Type B pancreatic cell (in vitro differentiated cells): ENCODE results near the gene DCLK2. TPM values are rescaled to one million over a fixed set of nuclear protein-coding genes. Genes with fewer than 3 reads are reported as not detected.

Source experiments
- DNase-seq: peaks from one replicate; pipeline ENCODE4 v3.0.0; 2021; ENCODE audit warnings: mixed read lengths; ENCODE audit not compliant: unreplicated experiment; ENCODE audit errors: extremely low spot score
- H3K27ac Mint-ChIP-seq: 2 replicates; pipeline ENCODE4 v1.8.0; 2021; ENCODE audit warnings: mild to moderate bottlenecking, mixed read lengths
- H3K27me3 Mint-ChIP-seq: 2 replicates; pipeline ENCODE4 v1.8.0; 2021; ENCODE audit warnings: mixed read lengths
- H3K36me3 Mint-ChIP-seq: 2 replicates; pipeline ENCODE4 v1.8.0; 2021; ENCODE audit warnings: mixed read lengths
- H3K4me1 Mint-ChIP-seq: one replicate; pipeline ENCODE4 v1.8.0; 2021; ENCODE audit warnings: mixed read lengths; ENCODE audit not compliant: unreplicated experiment
- H3K4me3 Mint-ChIP-seq: 2 replicates; pipeline ENCODE4 v1.8.0; 2021; ENCODE audit warnings: mild to moderate bottlenecking, mixed read lengths
- H3K9me3 Mint-ChIP-seq: 2 replicates; pipeline ENCODE4 v1.8.0; 2021; ENCODE audit warnings: mixed read lengths
- total RNA-seq: library from RNA; stranded (reverse); gene quantifications from 2 replicates; pipeline ENCODE4 v1.2.1, GENCODE V29; 2021; ENCODE audit warnings: low replicate concordance
- TF ChIP-seq, protein P1 (sequence below): fragments of 200-600 bp; sonication (generic); conservative IDR thresholded peaks from 2 replicates; pipeline ENCODE4 v1.5.0; 2021; ENCODE audit warnings: antibody characterized with exemption, mild to moderate bottlenecking

Gene DCLK2
- total RNA-seq, 1 donor from 2014 or later: 24.9 TPM

GRCh38 chr4:150255610-150256224 is 177.5 kb downstream of the DCLK2 start:
- H3K4me1 Mint-ChIP-seq: peaks cover 24% of the 10 kb centered on the region
- peak overlapping the region; percentile 50 for H3K27ac Mint-ChIP-seq

GRCh38 chr4:150256225-150256620 is 178.0 kb downstream of the DCLK2 start:
- TF ChIP-seq, protein P1, sequence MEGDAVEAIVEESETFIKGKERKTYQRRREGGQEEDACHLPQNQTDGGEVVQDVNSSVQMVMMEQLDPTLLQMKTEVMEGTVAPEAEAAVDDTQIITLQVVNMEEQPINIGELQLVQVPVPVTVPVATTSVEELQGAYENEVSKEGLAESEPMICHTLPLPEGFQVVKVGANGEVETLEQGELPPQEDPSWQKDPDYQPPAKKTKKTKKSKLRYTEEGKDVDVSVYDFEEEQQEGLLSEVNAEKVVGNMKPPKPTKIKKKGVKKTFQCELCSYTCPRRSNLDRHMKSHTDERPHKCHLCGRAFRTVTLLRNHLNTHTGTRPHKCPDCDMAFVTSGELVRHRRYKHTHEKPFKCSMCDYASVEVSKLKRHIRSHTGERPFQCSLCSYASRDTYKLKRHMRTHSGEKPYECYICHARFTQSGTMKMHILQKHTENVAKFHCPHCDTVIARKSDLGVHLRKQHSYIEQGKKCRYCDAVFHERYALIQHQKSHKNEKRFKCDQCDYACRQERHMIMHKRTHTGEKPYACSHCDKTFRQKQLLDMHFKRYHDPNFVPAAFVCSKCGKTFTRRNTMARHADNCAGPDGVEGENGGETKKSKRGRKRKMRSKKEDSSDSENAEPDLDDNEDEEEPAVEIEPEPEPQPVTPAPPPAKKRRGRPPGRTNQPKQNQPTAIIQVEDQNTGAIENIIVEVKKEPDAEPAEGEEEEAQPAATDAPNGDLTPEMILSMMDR: no peak
- Mint-ChIP-seq H3K9me3 (no peaks in the 10 kb centered on the region), H3K27me3 (no peaks in the 10 kb centered on the region), H3K4me1 (peaks cover 24% of the 10 kb centered on the region), H3K36me3 (peaks cover 36% of the 10 kb centered on the region), H3K4me3 (no peak overlapping the region), H3K27ac (no peak overlapping the region)
- no peak for DNase-seq

More at GRCh38 chr4:150255610-150256224, 177.5 kb downstream of the DCLK2 start:
- TF ChIP-seq, protein P1: no peak
- Mint-ChIP-seq H3K4me3 (no peak overlapping the region), H3K27me3 (no peaks in the 10 kb centered on the region), H3K36me3 (peaks cover 32% of the 10 kb centered on the region), H3K9me3 (no peaks in the 10 kb centered on the region)
- DNase-seq: no peak

- Mint-ChIP-seq H3K27me3 (no peaks in the 10 kb centered on the region), H3K27ac (peak overlapping the region; percentile 13)
Measured at GRCh38 chr4:150256841-150257730, 178.8 kb downstream of the DCLK2 start.

DNA sequence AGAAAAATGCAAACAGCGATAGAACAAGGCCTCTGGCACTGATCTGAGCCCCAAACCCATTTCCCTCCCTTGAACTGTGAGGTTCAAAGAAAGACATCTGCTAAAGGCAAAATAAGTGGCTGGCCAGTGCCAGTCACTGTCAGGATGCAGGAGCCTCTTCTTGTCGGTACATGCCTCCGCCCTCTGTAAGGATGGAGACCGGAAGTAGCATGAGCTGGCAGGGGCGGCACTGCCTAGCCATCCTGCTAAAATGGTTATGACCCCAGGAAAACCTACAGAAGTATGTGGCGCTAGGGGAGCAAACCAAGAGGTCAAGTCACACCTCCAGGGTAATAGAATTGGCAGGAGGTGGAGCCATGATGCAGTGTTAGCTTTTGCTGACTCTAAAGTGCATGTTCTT is 180.3 kb downstream of the DCLK2 start:
- peak overlapping the region; percentile 23 for H3K27ac Mint-ChIP-seq
- no peaks in the 10 kb centered on the region for H3K27me3 Mint-ChIP-seq
- DNase-seq: no peak
- TF ChIP-seq, protein P1: no peak
- no peaks in the 10 kb centered on the region for H3K9me3 Mint-ChIP-seq
- H3K36me3 Mint-ChIP-seq: peaks cover 42% of the 10 kb centered on the region
- H3K4me1 Mint-ChIP-seq: peaks cover 21% of the 10 kb centered on the region
- H3K4me3 Mint-ChIP-seq: no peak overlapping the region

More at GRCh38 chr4:150256841-150257730, 178.8 kb downstream of the DCLK2 start:
- Mint-ChIP-seq H3K36me3 (peaks cover 39% of the 10 kb centered on the region), H3K4me3 (no peak overlapping the region), H3K4me1 (peaks cover 21% of the 10 kb centered on the region), H3K9me3 (no peaks in the 10 kb centered on the region)
- DNase-seq: no peak
- TF ChIP-seq, protein P1: no peak

- TF ChIP-seq, protein P1: no peak
- H3K27ac Mint-ChIP-seq: no peak overlapping the region
Measured at GRCh38 chr4:150259861-150260567, 181.8 kb downstream of the DCLK2 start.

More at GRCh38 chr4:150259861-150260567, 181.8 kb downstream of the DCLK2 start:
- no peak overlapping the region for H3K4me3 Mint-ChIP-seq
- H3K36me3 Mint-ChIP-seq: peaks cover 41% of the 10 kb centered on the region
- no peaks in the 10 kb centered on the region for H3K9me3 Mint-ChIP-seq
- no peaks in the 10 kb centered on the region for H3K27me3 Mint-ChIP-seq
- DNase-seq: no peak
- H3K4me1 Mint-ChIP-seq: peaks cover 21% of the 10 kb centered on the region
